Adrenal gland (tissue), 5 donors: Measurements from ENCODE around the gene CHURC1.

Experiments used
- POLR2A ChIP-seq, 2 donors: fragments of 450-650 bp; IDR thresholded peaks; one replicate each; pipeline ENCODE4 v1.6.1; 2017; ENCODE audit warnings: antibody characterized with exemption in 2 of 2, mild to moderate bottlenecking in 2 of 2, moderate library complexity in 1 of 2
- TF ChIP-seq, protein P1 (sequence below), 6 experiments: fragments of 450-650 bp in 4 of 6; fragments of 200-600 bp in 2 of 6; sonication (generic) in 1 of 6; IDR thresholded peaks; 1 replicate in 5 of 6; 2 replicates in 1 of 6; pipeline versions ENCODE4 v1.5.1 to v1.8.0; 2016 to 2021; ENCODE audit warnings: antibody characterized with exemption in 6 of 6, mild to moderate bottlenecking in 2 of 6, moderate library complexity in 1 of 6
- donor health status: DM: no; HTN: no; CAD: no.

- TF ChIP-seq, protein P1, sequence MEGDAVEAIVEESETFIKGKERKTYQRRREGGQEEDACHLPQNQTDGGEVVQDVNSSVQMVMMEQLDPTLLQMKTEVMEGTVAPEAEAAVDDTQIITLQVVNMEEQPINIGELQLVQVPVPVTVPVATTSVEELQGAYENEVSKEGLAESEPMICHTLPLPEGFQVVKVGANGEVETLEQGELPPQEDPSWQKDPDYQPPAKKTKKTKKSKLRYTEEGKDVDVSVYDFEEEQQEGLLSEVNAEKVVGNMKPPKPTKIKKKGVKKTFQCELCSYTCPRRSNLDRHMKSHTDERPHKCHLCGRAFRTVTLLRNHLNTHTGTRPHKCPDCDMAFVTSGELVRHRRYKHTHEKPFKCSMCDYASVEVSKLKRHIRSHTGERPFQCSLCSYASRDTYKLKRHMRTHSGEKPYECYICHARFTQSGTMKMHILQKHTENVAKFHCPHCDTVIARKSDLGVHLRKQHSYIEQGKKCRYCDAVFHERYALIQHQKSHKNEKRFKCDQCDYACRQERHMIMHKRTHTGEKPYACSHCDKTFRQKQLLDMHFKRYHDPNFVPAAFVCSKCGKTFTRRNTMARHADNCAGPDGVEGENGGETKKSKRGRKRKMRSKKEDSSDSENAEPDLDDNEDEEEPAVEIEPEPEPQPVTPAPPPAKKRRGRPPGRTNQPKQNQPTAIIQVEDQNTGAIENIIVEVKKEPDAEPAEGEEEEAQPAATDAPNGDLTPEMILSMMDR (IDR thresholded peaks at IDR 0.05) = no peak
- TF ChIP-seq POLR2A (IDR thresholded peaks at IDR 0.05) = no peak
Measured at GRCh38 chr14:64968651-64969050, 54.4 kb downstream of the CHURC1 start.
